Epidermal melanocyte (primary cell): Measurements from ENCODE around the gene DNAJB13.
"Not testable (repeated sequence)": the region's sequence is repeated elsewhere in the genome, so short reads cannot be mapped to it uniquely, and the experiment has no call there.

Experiments
- DNase-seq: peaks from one replicate; pipeline ENCODE4 v3.0.0; 2011; ENCODE audit warnings: low spot score; ENCODE audit not compliant: insufficient read length

Gene DNAJB13

DNA sequence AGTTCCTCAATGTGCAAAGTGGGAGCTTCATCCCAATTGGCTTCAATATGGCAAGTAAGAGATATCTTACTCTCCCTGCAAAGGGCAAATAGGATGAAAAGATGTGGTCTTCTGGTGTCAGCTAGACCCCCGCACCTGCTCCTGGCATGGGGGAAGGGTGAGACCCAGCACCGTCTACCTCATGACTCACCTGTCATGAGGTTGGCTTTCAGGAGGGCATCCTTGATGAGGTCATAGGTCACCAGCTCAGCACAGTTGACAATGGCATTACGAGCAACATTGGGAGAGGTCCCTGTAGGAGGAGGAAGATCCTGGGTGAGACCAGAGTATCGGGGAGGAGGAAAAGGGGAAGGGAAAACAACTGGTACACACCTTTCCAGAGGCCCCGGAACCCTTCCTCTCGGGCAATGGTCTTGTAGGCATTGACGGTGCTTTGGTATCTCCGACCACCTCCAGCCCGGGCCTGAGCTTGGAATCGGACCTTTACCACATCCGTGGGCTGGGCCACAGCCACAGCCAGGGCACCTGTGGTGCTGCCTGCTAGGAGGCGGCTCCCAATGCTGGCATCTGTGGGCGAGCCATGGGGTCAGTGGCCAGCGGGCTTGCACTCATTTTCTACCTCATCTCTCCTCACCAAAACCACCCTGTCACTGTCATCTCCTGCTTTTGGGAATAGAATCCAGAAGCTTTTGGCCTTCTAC lies 25.8 kb downstream of the DNAJB13 start:
- no peak for DNase-seq

DNA sequence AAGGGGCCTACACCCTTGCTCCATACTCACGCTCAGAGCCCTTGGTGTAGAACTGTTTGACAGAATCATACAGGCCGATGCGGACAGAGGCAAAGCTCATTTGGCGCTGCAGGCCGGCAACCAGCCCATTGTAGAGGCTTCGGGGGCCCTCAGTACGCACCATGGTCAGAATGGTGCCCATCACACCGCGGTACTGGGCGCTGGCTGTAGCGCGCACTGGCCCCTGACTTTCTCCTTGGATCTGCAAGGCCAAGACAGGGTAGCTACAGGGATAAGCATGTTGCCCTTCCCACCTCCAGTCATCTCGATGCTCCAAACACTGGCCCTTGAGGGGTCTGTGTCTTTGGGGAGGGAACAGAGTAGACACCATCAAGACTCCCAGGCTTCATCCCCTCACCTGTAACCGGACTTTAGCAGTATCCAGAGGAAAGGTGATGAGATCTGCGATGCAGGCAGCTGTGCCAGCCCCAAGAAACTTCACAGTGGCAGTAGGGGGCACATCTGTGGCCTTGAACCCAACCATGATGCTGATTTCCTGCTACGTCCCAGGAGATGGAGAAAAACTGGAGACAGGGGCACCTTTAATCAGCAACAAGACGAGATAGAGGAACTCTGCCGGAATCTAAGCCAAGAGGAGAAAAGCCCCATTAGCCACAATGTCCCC lies 27.2 kb downstream of the DNAJB13 start:
- DNase-seq = no peak

DNA sequence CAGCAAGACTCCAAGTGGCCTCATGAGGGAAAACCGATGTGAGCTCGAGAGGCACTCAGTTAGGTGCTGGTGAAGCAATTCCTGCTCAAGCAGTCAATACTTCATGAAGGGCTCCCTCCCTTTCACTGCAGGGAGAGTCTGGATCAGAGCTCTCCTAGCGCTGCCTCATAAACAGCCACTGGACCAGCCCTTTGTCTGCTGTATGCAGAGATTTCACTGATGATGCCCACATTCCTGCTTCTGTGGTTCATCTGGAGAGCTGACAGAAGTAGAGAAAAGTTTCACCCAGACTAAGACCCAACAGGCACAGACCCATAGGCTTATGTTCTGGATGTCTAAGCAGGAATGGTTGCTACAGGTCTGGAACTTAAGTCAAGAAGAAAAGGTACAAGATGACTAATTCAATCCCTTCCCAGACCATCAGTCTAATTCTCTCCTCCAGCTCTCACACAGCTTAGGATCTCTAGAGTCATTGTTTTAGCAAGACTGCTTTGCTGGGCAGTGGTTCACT lies 27.8 kb downstream of the DNAJB13 start:
- no peak for DNase-seq

DNA sequence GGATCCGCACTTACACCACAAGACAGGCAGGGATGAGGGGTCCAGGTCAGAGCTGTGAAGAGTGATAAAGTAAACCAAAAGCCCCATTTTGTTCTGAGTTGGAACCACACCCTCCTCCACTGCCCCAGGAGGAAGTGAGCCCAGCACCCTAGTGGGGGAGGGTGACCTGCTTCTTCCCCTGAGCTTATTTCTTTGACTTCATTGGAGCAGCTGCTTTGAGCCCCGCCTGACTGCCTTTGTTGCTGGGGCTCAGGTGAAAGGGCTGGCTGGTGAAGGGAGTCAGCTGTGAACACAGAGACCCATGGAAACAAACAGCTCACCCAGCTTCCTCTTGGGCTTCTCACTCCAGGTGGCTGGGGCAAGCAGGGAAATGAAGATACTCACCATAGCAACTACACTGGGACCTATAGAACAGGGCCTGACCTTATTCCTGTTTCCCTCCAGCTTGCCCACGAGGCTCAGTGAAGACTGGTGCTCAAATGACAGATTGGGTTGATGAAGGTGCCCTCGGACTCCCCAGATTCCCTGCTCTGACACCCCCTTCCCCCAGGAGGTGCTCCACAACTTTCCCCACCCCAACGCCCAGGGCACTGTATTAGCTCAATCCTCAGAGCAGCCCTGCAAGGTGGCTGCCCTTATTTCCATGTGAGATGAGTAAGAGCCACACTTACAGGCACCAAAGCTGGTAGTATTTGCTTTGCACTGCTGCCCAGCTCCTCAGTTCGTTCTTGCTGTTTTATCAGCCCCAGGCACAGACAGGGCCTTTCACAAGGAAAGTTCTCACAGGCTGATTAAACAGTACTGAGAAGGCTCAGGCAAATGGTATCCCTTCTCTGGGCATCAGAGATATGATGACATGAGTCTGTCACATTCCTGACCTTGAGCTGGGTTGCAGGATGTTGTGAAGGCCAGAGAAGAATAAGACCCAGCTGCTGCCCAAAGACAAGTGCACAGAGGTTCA lies 29.5 kb downstream of the DNAJB13 start:
- DNase-seq = no peak

DNA sequence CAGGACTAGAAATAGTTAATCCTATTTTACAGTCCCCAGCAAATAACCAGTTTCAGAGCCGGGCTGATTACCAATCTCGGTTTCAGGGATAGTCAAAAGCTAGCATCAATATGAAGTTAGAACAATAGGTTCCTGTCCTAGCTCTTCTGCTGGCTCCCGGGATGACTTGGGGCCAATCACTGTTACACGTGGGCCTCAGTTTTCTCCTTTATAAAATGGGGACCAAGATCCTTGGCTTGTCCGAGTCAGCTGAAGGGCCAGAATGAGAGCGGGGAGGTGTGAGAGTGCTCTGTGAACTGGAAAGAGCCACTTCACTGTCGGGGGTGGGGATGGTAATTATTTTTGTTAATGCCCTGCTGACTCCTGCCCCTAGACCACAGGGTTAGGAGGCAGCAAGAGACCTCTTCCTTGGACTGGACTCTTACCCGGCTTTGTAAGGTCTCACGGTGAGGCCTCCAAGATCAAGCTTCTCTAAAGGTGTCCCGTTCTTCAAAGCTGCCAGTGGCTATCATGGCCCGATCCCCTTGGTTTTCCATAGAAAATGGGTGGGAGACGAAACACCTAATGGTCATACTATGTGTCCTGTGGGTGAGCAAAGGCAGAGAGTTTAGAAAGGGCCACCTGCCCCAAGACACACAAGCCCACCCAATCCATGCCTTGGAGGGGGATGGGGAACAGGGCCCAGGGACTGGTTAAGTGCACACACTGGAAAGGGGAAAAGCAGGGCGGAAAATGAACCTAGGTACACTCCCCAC lies 30.4 kb downstream of the DNAJB13 start:
- DNase-seq = no peak

DNA sequence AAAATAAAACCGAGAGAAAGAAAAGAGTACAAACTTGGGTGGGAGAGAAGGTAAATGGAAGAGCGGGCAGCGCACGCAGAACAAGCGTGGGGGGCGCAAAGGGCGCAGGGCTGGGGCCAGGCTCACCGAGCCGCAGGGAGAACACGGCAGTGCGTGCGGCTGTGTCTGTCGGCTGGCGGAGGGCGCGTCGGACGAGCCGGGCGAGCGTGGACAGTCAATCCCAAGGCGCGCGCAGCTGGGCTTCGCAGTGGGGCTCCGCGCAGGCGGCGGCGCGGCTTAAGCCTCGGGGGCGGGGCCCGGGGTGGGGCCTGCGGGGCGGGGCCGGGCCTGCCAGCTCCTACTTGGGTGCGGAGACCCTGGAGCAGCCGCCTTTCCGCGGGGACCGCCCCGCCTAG lies 31.8 kb downstream of the DNAJB13 start, which contains the start of gene UCP2:
Gene UCP2 (minus strand): TSS at position 249 of the 395 bp plus-strand sequence. CDS start 4,465 bp downstream, outside the sequence.
- peak; percentile 74 for DNase-seq

DNA sequence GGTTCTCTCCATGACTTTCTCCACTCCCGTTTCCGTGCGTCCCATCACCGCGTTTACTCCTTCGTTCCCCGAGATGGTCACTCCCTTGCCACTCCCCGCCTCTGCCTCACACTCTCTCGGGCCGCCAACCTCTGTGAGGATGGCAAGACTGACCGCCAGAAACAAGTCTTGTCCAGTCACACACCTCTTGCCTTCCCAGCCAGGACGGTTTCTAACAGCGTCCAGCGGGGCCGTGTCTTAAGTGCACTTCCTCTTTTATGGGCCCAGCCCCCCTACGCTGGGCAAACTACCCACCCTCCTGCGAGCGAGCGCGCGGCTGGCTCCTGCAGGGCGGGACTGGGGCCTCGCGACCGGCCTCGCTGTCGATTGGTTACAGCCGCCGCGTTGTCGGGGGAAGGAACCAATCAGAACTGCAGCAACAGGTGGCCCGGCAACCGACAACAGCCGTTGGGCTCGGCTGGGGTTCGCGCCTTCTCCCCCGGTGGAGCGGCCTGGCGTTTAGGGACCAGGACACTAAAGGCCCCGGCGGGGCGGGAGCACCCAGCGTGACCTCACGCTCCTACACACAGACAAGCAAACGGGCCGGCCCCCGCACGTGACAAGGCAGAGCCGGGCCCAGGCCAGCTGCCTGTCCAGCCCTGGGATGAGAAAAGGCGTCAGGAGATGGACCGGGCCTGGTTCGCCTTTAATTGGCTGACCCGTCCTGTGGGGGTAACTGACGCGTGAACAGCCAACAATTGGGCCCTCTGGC lies 32.3 kb downstream of the DNAJB13 start:
- peak; percentile 94 for DNase-seq

DNA sequence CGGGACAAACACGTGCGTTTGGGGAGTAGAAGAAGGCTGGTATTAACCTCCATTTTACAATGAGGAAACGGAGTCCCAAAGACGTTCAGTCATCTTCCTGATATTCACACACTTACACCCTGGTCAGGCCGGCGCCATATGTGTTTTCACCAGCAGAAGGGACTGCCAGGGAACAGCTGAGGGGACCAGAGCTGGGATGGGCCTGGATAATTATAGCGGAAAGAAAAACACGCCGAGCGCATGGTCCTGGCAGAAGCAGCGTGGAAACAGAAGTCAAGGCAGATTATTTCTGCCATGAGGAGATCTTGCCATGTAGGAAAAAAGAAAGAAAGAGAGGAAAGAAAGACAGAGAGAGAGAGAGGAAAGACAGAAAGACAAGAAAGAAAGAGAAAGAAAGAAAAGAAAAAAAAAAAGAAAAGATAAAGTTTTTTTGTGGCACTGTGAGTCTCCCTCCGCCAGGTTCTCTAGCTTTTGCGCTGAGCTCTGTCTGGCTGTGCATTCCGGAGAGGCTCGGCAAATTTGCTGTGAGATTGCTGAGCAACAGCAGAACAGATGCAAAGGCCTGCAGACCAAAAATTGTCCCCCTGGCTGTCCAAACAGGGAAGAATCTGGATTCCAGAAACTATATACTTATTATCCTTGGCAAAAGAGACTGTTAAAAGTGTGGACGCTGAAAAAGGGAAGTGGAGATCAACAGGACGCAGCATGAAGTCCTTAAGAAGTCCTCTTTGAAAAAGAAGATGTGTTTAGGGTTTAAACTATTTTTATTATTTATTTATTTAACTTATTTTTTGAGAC lies 33.1 kb downstream of the DNAJB13 start:
- no peak for DNase-seq

DNA sequence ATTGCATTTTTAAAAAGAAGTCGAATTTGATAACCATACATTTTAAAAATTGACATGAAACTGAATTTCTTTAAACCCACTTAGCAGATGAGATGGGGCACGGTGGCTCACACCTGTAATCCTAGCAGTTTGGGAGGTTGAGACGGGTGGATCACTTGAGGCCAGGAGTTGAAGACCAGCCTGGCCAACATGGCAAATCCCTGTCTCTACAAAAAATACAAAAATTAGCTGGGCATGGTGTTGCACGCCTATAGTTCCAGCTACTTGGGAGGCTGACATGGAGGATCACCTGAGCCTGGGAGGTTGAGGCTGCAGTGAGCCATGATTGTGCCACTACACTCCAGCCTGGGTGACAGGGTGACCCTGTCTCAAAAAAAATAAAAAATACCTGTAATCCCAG lies 34.8 kb downstream of the DNAJB13 start:
- DNase-seq = not testable (repeated sequence)

DNA sequence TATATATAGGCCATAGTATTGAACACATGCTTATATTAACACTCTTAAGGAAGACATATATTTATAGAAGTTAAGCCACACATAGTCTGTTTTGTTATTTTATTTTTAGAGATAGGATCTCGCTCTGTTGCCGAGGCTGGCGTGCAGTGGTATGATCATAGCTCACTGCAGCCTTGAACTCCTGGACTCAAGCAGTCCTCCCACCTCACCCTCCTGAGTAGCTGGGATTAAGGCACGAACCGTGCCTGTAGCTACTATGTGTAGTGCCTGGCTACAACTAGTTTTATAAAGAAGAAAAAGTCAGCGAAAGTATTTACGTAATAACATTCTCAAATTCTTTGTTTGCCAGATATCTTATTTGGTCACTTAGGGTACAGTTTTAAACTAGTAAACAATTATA lies 37.4 kb downstream of the DNAJB13 start:
- DNase-seq = no peak

DNA sequence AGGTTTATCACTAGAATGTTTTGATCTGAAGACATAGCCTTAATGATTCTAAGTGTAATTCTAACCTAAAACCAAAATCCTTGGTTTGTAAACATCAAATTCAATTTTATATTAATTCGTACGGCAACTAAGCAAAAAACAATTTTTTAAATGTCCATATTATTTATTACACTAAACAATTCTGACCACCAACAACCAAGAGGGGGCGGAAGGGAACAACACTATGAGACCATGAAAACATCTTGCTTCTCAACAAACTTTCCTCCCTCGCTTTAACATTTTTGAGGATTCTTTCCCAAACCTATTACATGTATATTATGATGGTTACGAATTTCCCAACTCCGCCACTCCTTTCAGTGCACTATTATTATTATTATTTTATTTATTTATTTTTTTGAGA lies 38.3 kb downstream of the DNAJB13 start:
- no peak for DNase-seq

DNA sequence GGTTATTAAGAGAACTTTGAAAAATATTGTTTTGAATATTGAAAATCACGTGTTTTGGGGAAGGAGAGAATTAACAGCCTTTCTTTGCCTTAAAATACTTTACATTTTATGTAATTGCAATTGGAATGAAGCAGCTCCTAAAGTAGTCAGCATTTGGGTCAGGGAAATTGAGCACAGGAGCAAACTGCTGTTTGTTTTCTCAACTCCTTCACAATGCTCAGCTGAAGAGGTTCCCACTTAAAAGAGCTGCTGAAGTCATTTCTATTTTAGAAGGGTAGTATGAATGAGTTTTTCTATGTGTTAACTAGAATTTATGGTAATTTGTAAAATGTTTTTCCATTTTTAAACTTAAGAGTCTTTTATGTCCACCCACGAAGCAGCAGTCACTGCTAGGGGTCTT lies 39.9 kb downstream of the DNAJB13 start:
- DNase-seq = no peak

DNA sequence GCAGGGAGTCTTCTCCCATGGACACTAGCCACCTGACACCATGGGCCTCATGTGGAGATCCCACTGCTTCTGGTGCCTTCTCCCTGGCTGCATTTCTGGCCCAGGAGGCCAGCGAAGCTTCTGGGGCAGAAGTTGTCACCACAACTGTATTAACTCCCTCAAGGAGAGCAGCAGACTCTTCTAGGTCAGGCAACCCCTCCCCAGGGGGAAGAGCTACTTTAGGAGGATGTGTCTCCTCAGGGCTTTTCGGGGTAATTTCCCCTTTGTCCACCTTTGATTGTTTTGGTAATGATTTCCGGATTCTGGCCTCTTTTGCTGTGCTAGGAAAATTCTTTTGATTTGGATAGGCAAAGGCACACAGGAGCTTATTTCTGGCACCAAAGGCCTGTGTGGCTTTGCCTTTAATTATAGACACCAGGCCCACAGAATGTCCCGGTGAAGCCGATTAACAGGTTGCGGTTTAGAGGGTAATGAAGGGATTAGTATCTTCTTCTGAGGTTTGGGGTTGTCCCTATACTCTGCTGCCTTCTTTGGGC lies 40.7 kb downstream of the DNAJB13 start:
- DNase-seq = no peak

DNA sequence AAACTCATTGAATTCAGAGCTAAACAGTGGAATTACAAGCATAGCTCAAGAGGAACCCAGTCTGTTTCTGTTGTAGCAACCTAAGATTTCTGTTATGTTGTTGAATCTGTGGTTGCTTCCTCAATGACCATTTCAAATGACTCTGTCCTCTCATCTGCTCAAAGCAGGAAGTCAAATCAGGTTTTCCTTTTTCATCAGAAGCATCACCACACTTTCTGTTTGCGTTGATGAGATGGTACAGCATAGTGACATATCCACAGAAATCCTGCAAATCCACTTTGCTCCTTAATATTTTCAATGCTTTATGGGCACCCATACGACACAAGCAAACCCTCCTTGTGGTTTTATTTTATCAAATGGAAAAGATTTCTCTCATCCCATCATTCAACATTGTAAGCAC lies 44.4 kb downstream of the DNAJB13 start:
- DNase-seq = no peak

DNA sequence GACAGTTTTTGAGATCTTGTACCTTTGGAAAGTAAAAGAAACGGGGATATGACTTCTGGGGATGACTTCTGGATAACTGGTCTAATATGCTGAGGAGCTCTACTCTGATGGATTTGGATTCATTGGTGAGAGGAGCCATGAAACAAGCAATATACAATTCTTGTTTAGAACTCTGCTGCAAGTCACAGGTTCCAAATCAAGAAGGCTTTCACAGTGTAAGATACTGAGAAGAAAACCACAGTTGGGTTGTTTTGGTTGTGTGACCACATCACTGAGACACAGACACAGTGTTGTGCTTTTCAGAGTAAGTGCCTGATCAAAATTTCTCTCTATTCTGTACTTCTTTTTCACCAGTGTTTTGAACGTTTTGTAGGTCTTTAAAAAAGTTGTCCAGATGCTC lies 44.9 kb downstream of the DNAJB13 start:
- DNase-seq = no peak

DNA sequence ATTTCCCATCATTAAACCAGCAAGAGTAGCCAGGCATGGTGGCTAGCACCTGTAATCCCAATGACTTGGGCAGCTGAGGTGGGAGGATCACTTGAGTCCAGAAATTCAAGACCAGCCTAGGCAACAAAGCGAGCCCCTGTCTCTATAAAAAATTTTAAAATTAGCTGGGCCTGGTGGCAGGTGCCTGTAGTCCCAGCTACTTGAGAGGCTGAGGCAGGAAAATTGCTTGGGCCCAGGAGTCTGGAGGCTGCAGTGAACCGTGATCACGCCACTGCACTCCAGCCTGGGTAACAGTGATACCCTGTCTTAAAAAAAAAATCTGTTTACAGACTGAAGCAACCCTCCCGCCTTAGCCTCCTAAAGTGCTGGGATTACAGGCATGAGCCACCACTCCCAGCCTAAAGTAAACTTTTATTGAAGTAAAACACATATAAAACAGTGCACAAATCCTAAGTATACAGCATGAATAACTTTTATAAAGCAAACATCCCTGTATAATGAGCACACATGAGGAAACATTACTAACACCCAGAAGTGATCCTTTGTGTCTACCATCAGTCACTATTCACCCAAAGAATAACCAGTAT lies 45.4 kb downstream of the DNAJB13 start:
- DNase-seq = no peak

DNA sequence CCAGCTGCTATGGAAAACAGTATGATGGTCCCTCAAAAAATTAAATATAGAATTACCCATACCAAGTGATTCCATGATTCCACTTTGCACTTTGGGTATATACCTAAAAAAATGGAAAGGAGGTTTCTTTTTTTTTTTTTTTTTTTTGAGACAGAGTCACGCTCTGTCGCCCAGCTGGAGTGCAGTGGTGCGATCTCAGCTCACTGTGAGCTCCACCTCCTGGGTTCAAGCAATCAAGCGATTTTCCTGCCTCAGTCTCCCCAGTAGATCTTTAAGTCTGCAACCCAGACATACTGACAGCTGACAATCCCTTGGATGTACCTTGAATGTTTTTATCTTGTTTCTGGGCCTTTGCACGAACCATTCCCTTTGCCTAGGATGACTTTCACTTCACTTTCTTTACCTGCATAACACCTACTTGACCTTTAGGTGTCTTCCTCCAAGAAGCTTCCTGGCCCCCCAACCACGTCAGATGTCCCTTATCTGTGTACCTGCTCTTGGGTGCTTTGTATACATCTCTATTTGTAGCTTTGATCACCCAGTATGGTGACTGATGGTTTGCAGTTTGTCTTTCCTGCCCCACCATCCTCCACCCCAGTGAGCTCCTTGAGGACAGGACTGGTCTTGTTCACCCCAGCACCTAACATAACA lies 46.4 kb downstream of the DNAJB13 start:
- DNase-seq = no peak

DNA sequence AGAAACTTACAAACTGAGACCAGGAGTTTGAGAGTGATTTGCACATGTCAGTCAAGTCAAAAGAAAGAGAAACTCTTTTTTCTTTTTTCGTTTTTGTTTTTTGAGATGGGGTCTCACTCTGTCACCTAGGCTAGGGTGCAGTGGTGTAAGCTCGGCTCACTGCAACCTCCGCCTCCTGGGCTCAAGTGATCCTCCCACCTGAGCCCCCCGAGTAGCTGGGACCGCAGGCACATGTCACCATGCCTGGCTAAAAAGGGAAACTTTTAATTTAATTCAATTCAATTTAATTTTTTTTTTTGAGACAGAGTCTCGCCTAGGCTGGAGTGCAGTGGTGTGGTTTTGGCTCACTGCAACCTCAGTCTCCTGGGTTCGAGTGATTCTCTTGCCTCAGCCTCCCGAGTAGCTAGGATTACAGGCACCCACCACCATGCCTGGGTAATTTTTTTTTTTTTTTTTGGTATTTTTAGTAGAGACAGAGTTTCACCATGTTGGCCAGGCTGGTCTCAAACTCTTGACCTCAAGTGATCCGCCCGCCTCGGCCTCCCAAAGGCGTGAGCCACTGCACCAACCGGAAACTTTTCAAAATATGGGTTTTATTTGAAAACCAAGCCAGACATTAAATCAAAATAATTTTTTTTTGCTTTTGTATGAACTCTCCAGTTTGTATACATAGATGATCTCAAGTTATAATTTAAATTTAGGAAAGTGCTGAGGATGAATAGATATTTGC lies 48.2 kb downstream of the DNAJB13 start:
- no peak for DNase-seq
